ENCODE measurements around the gene SLC9A9.

SLC9A9 gene

DNA sequence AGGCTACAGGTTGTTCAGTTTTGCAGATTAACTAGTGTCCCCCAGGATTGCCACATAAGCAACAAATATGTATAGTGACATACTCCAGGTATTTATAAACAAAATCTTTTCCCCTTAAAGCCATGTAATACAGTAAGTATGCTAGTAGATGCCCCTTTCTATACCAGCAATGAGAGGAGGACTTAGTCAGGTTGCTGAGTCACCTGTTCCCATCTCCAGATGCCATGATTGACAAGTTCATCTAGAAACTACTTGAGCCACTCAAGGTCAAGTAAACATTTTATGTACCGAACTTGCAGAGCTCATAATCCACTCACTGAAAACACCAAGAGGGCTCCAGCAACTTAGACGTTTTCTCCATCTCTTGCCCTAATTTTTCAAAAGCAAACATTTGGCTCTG is 18.2 kb downstream of the SLC9A9 start:
- no peaks in the 10 kb centered on the region for H3K36me3 ChIP-seq
- H3K4me3 ChIP-seq (ENCODE audit: low read depth, low read length): no peak overlapping the region
- no peak overlapping the region for H3K27ac ChIP-seq
- no peaks in the 10 kb centered on the region for H3K27me3 ChIP-seq (ENCODE audit: insufficient read depth, low read depth, severe bottlenecking)
- no peak for DNase-seq
- H3K9me3 ChIP-seq (ENCODE audit: severe bottlenecking): no peaks in the 10 kb centered on the region
- TF ChIP-seq, protein P1, sequence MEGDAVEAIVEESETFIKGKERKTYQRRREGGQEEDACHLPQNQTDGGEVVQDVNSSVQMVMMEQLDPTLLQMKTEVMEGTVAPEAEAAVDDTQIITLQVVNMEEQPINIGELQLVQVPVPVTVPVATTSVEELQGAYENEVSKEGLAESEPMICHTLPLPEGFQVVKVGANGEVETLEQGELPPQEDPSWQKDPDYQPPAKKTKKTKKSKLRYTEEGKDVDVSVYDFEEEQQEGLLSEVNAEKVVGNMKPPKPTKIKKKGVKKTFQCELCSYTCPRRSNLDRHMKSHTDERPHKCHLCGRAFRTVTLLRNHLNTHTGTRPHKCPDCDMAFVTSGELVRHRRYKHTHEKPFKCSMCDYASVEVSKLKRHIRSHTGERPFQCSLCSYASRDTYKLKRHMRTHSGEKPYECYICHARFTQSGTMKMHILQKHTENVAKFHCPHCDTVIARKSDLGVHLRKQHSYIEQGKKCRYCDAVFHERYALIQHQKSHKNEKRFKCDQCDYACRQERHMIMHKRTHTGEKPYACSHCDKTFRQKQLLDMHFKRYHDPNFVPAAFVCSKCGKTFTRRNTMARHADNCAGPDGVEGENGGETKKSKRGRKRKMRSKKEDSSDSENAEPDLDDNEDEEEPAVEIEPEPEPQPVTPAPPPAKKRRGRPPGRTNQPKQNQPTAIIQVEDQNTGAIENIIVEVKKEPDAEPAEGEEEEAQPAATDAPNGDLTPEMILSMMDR (IDR thresholded peaks at IDR 0.05; ENCODE audit: low read depth, low read length): no peak

DNA sequence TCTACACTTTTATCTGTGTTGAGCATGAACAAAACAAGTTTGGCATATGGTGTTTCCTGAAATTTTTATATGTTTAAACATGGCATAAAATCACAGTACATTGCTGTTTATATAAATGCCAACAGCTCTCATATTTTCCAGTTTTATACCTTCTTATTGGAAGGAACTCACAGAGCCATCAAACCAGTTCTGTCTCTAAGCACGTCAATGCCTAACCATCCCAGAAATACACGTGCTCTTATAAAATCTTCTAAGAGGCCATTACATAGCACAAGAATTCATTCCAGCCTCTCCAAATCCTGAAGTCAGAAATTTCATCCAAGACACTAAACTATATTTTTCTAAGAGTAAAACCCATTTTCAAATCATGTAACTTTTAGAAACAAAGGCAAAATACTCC is 20.8 kb downstream of the SLC9A9 start:
- Histone ChIP-seq H3K9me3 (ENCODE audit: severe bottlenecking) (no peaks in the 10 kb centered on the region), H3K27ac (no peak overlapping the region), H3K36me3 (no peaks in the 10 kb centered on the region), H3K4me3 (ENCODE audit: low read depth, low read length) (no peak overlapping the region), H3K27me3 (ENCODE audit: insufficient read depth, low read depth, severe bottlenecking) (no peaks in the 10 kb centered on the region)
- TF ChIP-seq, protein P1 (IDR thresholded peaks at IDR 0.05; ENCODE audit: low read depth, low read length): no peak
- no peak for DNase-seq

DNA sequence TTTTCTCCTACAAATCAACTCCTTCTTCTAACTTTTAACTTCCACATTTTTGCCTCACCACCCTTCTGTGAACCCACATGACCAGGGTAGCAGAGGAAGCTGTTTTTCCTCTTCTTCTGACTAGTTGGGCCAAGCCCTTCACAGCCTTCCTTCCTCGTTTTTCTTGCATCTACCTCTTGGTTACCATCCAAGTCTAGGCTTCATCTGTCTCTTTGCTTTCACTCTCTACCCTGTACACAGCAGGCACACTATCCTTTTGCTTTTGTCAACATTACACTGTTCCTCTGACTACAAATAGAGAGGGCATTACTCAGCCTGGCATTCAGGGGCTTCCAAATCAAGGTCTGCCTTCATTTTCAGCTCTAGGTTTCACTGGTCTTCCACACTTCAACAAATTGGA is 22.0 kb downstream of the SLC9A9 start:
- Histone ChIP-seq H3K27ac (no peak overlapping the region), H3K27me3 (ENCODE audit: insufficient read depth, low read depth, severe bottlenecking) (no peaks in the 10 kb centered on the region), H3K36me3 (no peaks in the 10 kb centered on the region), H3K4me3 (ENCODE audit: low read depth, low read length) (no peak overlapping the region), H3K9me3 (ENCODE audit: severe bottlenecking) (no peaks in the 10 kb centered on the region)
- TF ChIP-seq, protein P1 (IDR thresholded peaks at IDR 0.05; ENCODE audit: low read depth, low read length): no peak
- no peak for DNase-seq

DNA sequence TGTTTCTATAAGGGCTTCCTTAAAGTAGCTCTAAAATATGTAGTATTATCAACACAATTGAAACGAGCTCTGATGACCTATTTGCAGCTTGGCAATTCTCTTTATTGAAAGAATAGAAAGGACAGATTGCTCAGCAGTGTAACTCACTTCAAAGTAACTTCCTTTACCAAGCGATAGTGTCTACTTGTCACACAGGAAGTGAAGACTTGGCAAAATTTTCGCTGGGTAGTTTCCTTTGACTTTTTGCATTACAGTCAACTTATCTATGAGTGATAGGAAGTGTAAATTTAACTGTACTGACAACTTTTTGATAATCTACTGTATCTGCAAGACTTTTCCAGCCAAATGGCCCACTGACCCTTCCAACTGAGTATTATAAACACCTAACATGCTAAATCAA is 22.8 kb downstream of the SLC9A9 start:
- DNase-seq: no peak
- TF ChIP-seq, protein P1 (IDR thresholded peaks at IDR 0.05; ENCODE audit: low read depth, low read length): no peak
- H3K27ac ChIP-seq: no peak overlapping the region
- H3K9me3 ChIP-seq (ENCODE audit: severe bottlenecking): no peaks in the 10 kb centered on the region
- no peaks in the 10 kb centered on the region for H3K27me3 ChIP-seq (ENCODE audit: insufficient read depth, low read depth, severe bottlenecking)
- H3K36me3 ChIP-seq: no peaks in the 10 kb centered on the region
- no peak overlapping the region for H3K4me3 ChIP-seq (ENCODE audit: low read depth, low read length)

DNA sequence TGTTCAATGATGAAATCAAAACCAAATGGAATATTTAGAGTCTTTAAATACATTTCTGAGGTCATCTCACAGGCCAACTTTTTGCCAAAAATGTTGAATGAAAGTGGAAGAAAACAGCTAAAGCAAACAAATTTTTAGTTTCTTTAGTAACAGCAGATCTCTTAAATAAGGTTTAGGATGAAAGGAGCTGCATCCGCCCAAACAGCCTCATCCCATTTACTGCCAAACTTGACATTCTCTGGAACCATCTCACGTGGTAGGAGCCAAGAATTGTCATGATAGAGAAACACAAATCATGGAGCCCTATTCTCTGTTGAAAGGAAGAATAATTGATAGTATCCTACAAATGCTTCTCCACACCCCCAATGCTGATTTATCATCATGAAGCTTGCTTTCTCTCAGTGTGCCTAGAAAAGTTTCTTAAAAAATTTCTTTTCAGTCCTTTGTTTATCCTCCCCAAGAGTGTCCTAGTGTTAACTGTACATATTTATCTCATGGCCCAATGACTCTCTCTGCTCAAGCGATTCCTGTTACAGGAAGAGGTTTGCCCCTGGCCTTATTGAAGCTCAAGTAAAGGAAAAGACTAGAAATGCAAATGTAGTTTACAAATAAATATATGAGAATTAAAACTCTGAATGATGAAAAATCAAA is 23.4 kb downstream of the SLC9A9 start:
- H3K27ac ChIP-seq: no peak overlapping the region
- DNase-seq: no peak
- TF ChIP-seq, protein P1 (IDR thresholded peaks at IDR 0.05; ENCODE audit: low read depth, low read length): no peak

DNA sequence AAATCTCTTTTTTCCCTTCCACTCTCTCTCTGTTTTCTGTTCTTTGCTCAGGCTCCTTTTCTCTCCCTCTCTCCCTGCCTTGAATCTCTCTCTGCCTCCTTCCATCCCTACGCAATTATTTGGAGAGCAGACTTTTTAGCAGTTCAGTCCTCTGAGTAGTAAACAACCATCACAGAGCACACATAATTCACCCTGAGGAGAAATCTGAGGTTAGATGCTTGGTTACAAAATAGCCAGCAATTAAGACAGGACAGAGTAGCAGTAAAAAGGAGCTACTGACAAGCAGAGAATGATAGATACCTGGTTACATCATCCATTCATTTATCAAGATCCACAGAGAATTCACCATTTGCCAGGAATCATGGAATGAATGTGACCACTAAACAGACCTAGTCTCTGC is 25.5 kb downstream of the SLC9A9 start:
- Histone ChIP-seq H3K36me3 (no peaks in the 10 kb centered on the region), H3K9me3 (ENCODE audit: severe bottlenecking) (no peaks in the 10 kb centered on the region), H3K27me3 (ENCODE audit: insufficient read depth, low read depth, severe bottlenecking) (no peaks in the 10 kb centered on the region), H3K27ac (no peak overlapping the region), H3K4me3 (ENCODE audit: low read depth, low read length) (no peak overlapping the region)
- TF ChIP-seq, protein P1 (IDR thresholded peaks at IDR 0.05; ENCODE audit: low read depth, low read length): no peak
- no peak for DNase-seq

More for the DNA sequence above, 23.4 kb downstream of the SLC9A9 start:
- Histone ChIP-seq H3K9me3 (ENCODE audit: severe bottlenecking) (no peaks in the 10 kb centered on the region), H3K4me3 (ENCODE audit: low read depth, low read length) (no peak overlapping the region), H3K27me3 (ENCODE audit: insufficient read depth, low read depth, severe bottlenecking) (no peaks in the 10 kb centered on the region), H3K36me3 (no peaks in the 10 kb centered on the region)
